Hepatocyte (in vitro differentiated cells): ENCODE results near the gene SEMA3G. TPM values are rescaled to one million over a fixed set of nuclear protein-coding genes. Genes with fewer than 3 reads are reported as not detected.

Experiments used
- DNase-seq: peaks from one replicate; pipeline ENCODE4 v3.0.0-alpha.2; 2016; ENCODE audit warnings: low spot score
- H2AFZ ChIP-seq: fragments of 200-600 bp; sonication (generic); 2 replicates; pipeline ENCODE4 v1.6.0; 2016; ENCODE audit warnings: antibody characterized with exemption, mild to moderate bottlenecking
- H3K27ac ChIP-seq: fragments of 200-600 bp; sonication (generic); 2 replicates; pipeline ENCODE4 v1.5.1; 2016; ENCODE audit warnings: mild to moderate bottlenecking
- H3K27me3 ChIP-seq: fragments of 200-600 bp; sonication (generic); 2 replicates; pipeline ENCODE4 v1.6.1; 2016
- H3K36me3 ChIP-seq: fragments of 200-600 bp; sonication (generic); replicated peaks from 2 replicates; pipeline ENCODE4 v1.5.1; 2016; ENCODE audit warnings: low read depth; ENCODE audit not compliant: insufficient read depth
- H3K4me1 ChIP-seq: fragments of 200-600 bp; sonication (generic); 2 replicates; pipeline ENCODE4 v1.5.1; 2016; ENCODE audit warnings: mild to moderate bottlenecking, moderate library complexity; ENCODE audit not compliant: insufficient read depth
- H3K4me2 ChIP-seq: fragments of 200-600 bp; sonication (generic); 2 replicates; pipeline ENCODE4 v1.6.0; 2016
- H3K4me3 ChIP-seq: fragments of 200-600 bp; sonication (generic); 2 replicates; pipeline ENCODE4 v1.5.1; 2016; ENCODE audit warnings: mild to moderate bottlenecking
- H3K79me2 ChIP-seq: fragments of 200-600 bp; sonication (generic); 2 replicates; pipeline ENCODE4 v1.6.0; 2017; ENCODE audit warnings: mild to moderate bottlenecking
- H3K9me2 ChIP-seq: fragments of 200-600 bp; sonication (generic); replicated peaks from 2 replicates; pipeline ENCODE4 v1.6.0; 2017; ENCODE audit warnings: mild to moderate bottlenecking; ENCODE audit not compliant: insufficient read depth
- H3K9me3 ChIP-seq: fragments of 200-600 bp; sonication (generic); 2 replicates; pipeline ENCODE4 v1.5.1; 2016; ENCODE audit warnings: low read depth, mild to moderate bottlenecking
- H4K20me1 ChIP-seq: fragments of 200-600 bp; sonication (generic); 2 replicates; pipeline ENCODE4 v1.6.0; 2016; ENCODE audit warnings: mild to moderate bottlenecking; ENCODE audit not compliant: insufficient read depth, poor library complexity, severe bottlenecking
- EZH2 ChIP-seq: fragments of 200-600 bp; sonication (generic); IDR thresholded peaks from 2 replicates; pipeline ENCODE4 v1.6.1; 2016; ENCODE audit warnings: antibody characterized with exemption, mild to moderate bottlenecking, borderline replicate concordance
- EZH2phosphoT487 ChIP-seq: fragments of 200-600 bp; sonication (generic); IDR thresholded peaks from one replicate; pipeline ENCODE4 v1.6.1; 2018; ENCODE audit warnings: antibody characterized with exemption, mild to moderate bottlenecking, low read depth, moderate library complexity; ENCODE audit not compliant: unreplicated experiment, severe bottlenecking
- WGBS: methylation state at CpG from one replicate; pipeline ENCODE4 v1.1.6; 2016; ENCODE audit warnings: low lambda C conversion rate; ENCODE audit errors: missing lambda C conversion rate; 5-methylcytosine and 5-hydroxymethylcytosine counted together
- polyA plus RNA-seq: library from polyadenylated mRNA; unstranded; fragments of >200 nt; fragmentation: Nextera tagmentation; extraction: Ambion mirVana; gene quantifications from 2 replicates; pipeline ENCODE4 v1.2.1, GENCODE V29; 2016
- total RNA-seq: library from RNA; depleted of rRNA; stranded (reverse); fragments of >200 nt; gene quantifications from 2 replicates; pipeline ENCODE4 v1.2.3, GENCODE V29; 2014
- TF ChIP-seq, protein P1 (sequence below): fragments of 200-600 bp; sonication (generic); IDR thresholded peaks from 2 replicates; pipeline ENCODE4 v1.5.1; 2016; ENCODE audit warnings: antibody characterized with exemption, mild to moderate bottlenecking; ENCODE audit not compliant: poor library complexity

SEMA3G gene
- total and polyA plus RNA-seq, 2 experiments from 2014 or later = 0.48 to 3.8 TPM

DNA sequence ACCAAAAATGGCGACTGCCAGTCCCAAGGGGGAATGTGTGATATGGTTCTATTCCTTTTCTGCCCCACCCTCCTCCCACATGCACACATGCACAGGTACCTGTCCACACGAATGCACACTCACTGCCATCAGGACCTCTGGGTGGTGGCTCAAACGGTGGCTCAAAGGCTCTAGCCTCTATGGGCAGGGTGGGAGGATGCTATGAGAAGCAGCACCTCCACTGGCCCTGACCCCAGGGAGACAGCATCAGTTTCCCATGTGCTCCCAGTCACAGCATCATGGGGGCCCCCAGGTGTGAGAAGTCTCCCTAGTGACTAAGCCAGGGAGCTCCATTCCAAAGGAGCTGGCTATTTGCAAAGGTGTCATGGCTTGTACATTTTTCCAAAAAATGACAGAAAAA, 15.9 kb downstream of the SEMA3G start:
- H3K4me1 ChIP-seq = peaks cover 17% of the 10 kb centered on the region
- H3K27ac ChIP-seq = peak overlapping the region; percentile 51

DNA sequence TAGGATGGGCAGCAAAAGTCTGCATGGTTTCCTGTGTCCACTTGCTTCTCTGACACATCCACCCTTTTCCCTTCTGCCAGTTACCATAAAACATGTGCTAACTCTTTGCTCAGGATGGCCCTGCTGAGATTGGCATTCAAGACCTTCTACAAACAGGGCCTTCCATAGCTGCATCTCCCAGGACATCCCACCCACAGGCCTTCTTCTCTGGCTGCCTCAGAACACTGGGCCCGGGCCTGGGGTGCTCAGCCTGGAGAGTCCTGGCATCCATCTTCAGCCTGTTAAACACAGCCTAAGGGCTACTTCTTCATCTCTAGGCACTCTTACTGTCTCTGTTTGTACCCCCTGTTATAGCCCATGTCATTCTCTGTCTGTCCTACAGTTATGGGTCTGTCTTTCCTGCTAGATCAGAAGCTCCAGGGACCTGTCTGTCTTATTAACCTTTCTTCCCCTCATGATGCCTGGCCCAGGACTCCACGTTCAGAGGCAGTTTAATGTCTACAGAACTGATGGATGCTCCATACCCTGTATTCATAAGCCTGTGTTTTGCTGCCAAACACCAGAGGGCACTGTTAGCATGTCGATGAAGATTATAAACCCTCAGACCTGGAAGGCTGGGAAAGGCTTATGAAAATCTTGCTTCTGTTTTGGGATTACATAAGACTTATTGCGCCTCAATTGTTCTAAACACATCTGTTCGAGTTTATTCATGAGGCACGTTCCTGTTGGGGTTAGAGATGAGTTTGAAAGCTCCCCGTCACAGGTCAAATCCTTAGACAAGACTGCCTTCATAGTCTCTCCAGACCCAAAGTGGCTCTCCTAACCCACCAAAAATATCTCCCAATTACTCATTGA, 16.5 kb downstream of the SEMA3G start:
- no peaks in the 10 kb centered on the region for H3K79me2 ChIP-seq
- H4K20me1 ChIP-seq = no peaks in the 10 kb centered on the region
- H3K27me3 ChIP-seq = no peaks in the 10 kb centered on the region
- H3K4me1 ChIP-seq = peaks cover 10% of the 10 kb centered on the region
- H3K9me2 ChIP-seq = no peaks in the 10 kb centered on the region
- DNase-seq = peak; percentile 84
- no peak overlapping the region for H3K4me2 ChIP-seq
- peak overlapping the region; percentile 51 for H3K27ac ChIP-seq
- no peak overlapping the region for H3K4me3 ChIP-seq
- H2AFZ ChIP-seq = no peak overlapping the region
- 20% methylated on average over 7 of the region's 7 CpGs for WGBS
- no peaks in the 10 kb centered on the region for H3K9me3 ChIP-seq
- H3K36me3 ChIP-seq = no peaks in the 10 kb centered on the region
- TF ChIP-seq, protein P1, sequence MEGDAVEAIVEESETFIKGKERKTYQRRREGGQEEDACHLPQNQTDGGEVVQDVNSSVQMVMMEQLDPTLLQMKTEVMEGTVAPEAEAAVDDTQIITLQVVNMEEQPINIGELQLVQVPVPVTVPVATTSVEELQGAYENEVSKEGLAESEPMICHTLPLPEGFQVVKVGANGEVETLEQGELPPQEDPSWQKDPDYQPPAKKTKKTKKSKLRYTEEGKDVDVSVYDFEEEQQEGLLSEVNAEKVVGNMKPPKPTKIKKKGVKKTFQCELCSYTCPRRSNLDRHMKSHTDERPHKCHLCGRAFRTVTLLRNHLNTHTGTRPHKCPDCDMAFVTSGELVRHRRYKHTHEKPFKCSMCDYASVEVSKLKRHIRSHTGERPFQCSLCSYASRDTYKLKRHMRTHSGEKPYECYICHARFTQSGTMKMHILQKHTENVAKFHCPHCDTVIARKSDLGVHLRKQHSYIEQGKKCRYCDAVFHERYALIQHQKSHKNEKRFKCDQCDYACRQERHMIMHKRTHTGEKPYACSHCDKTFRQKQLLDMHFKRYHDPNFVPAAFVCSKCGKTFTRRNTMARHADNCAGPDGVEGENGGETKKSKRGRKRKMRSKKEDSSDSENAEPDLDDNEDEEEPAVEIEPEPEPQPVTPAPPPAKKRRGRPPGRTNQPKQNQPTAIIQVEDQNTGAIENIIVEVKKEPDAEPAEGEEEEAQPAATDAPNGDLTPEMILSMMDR = peak; percentile 89
- TF ChIP-seq EZH2phosphoT487 = no peak

More for the DNA sequence above, 15.9 kb downstream of the SEMA3G start:
- Histone ChIP-seq H2AFZ (no peak overlapping the region), H3K9me3 (no peaks in the 10 kb centered on the region), H3K27me3 (no peaks in the 10 kb centered on the region), H3K79me2 (no peaks in the 10 kb centered on the region), H3K4me3 (no peak overlapping the region), H3K4me2 (no peak overlapping the region), H4K20me1 (no peaks in the 10 kb centered on the region), H3K36me3 (no peaks in the 10 kb centered on the region), H3K9me2 (no peaks in the 10 kb centered on the region)
- 46% methylated on average over 3 of the region's 3 CpGs for WGBS
- DNase-seq = no peak
- TF ChIP-seq EZH2phosphoT487 (no peak), EZH2 (no peak)
- TF ChIP-seq, protein P1 = no peak

DNA sequence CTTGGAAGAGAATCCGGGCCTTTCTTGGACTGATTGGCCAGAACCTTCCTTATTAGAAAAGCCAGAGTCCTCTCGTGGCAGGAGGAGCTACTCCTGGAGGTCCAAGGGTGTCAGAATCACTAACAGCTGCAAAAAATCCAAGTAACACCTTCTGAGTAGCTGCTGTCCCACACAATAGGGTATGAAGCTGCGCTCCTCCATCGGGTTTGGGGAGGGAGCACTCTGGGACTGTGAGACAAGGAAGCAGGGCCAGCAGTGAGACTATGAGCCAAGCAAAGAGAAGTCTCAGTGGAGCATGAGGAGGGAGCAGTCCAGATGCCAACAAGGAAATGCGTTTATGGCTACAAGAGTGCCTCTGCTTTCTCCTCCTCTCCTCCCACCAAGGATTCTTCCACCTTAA, 21.7 kb downstream of the SEMA3G start:
- Histone ChIP-seq H3K4me1 (no peaks in the 10 kb centered on the region), H3K27me3 (no peaks in the 10 kb centered on the region), H3K9me2 (no peaks in the 10 kb centered on the region), H3K79me2 (no peaks in the 10 kb centered on the region), H3K36me3 (no peaks in the 10 kb centered on the region), H3K9me3 (no peaks in the 10 kb centered on the region), H4K20me1 (no peaks in the 10 kb centered on the region), H3K4me3 (no peak overlapping the region), H2AFZ (no peak overlapping the region), H3K27ac (no peak overlapping the region), H3K4me2 (no peak overlapping the region)
- TF ChIP-seq EZH2phosphoT487 = no peak
- TF ChIP-seq, protein P1 = no peak
- no peak for TF ChIP-seq EZH2
- no peak for DNase-seq
- 67% methylated on average over 5 of the region's 5 CpGs for WGBS
